Fibroblast of villous mesenchyme (primary cell): ENCODE measurements around the gene DCUN1D3. TPM values are rescaled to one million over a fixed set of nuclear protein-coding genes. Genes with fewer than 3 reads are reported as not detected.
"Not testable (repeated sequence)": the region's sequence is repeated elsewhere in the genome, so short reads cannot be mapped to it uniquely, and the experiment has no call there.

Experiments used
- DNase-seq: peaks from one replicate; pipeline ENCODE4 v3.0.0-alpha.2; 2010; ENCODE audit warnings: low read depth
- H3K4me3 ChIP-seq: 2 replicates; pipeline ENCODE4 v1.5.1; 2011; ENCODE audit warnings: low read depth, mild to moderate bottlenecking, low read length
- CTCF ChIP-seq: IDR thresholded peaks from 2 replicates; pipeline ENCODE4 v1.5.1; 2012; ENCODE audit warnings: low read depth, mild to moderate bottlenecking, low read length; ENCODE audit not compliant: insufficient read depth
- total RNA-seq: library from RNA; depleted of rRNA; stranded (reverse); fragments of >200 nt; gene quantifications from 2 replicates; pipeline ENCODE4 v1.2.3, GENCODE V29; 2012

The DCUN1D3 gene
- 24.5 and 52.2 TPM in 2 replicates for total RNA-seq

GRCh38 chr16:20900299-20901067 lies at the start of gene DCUN1D3, which contains the start of gene LYRM1:
Gene DCUN1D3 (minus strand): TSS chr16:20900358. CDS start chr16:20862538, 37,820 bp downstream.
Gene LYRM1 (plus strand): TSS chr16:20900771. CDS start chr16:20915556, 14,785 bp downstream.
- TF ChIP-seq CTCF, result no peak
- DNase-seq, result peak; percentile 100
- peak within 1 kb of the TSS; percentile 97 for H3K4me3 ChIP-seq

GRCh38 chr16:20949660-20950059 lies 49.5 kb upstream of the DCUN1D3 start:
- no peak for TF ChIP-seq CTCF
- no peak overlapping the region for H3K4me3 ChIP-seq
- DNase-seq, result no peak

- TF ChIP-seq CTCF, result no peak
- DNase-seq, result no peak
- H3K4me3 ChIP-seq, result no peak overlapping the region
Observed at GRCh38 chr16:20948444-20948843, 48.3 kb upstream of the DCUN1D3 start.

GRCh38 chr16:20946015-20946629 lies 46.0 kb upstream of the DCUN1D3 start:
- no peak for TF ChIP-seq CTCF
- no peak overlapping the region for H3K4me3 ChIP-seq
- DNase-seq, result no peak

- not testable (repeated sequence) for DNase-seq, H3K4me3 ChIP-seq
Observed at GRCh38 chr16:20945575-20945875, 45.4 kb upstream of the DCUN1D3 start.

GRCh38 chr16:20944861-20945574 lies 44.9 kb upstream of the DCUN1D3 start:
- peak; percentile 4 for TF ChIP-seq CTCF
- no peak for DNase-seq
- no peak overlapping the region for H3K4me3 ChIP-seq

- no peak overlapping the region for H3K4me3 ChIP-seq
- TF ChIP-seq CTCF, result no peak
- no peak for DNase-seq
Observed at GRCh38 chr16:20942256-20942655, 42.1 kb upstream of the DCUN1D3 start.
